ENCODE measurements around the gene SLC10A6.
"Not testable (repeated sequence)": the region's sequence is repeated elsewhere in the genome, so short reads cannot be mapped to it uniquely, and the experiment has no call there.

The SLC10A6 gene

GRCh38 chr4:86848732-86849619 is at the start of gene SLC10A6:
TSS of gene SLC10A6 (minus strand) at chr4:86849384. CDS start at chr4:86849115, 269 bp downstream.
- no peak for DNase-seq (ENCODE audit: low spot score)

GRCh38 chr4:86898562-86898961 is 49.4 kb upstream of the SLC10A6 start:
- DNase-seq (ENCODE audit: low spot score): no peak

DNA sequence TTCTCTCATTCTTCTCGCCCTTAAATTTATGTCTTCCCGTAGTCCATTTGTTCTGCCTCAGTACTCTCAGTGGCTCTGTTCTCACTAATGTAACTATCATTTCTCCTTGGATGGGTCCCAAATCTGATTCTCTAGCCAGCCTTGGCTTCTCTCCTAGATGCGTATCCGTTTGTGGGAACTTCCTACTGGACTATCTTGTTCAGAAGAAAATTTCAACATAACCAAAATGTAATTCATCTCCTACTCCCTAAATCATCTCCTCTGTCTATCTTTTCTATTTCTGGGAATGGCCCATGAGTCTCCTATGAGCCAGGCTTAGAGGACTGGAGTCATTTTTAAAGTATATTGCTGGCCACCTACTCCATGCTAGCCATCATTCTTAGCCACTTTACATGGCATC is 47.4 kb upstream of the SLC10A6 start:
- DNase-seq (ENCODE audit: low spot score): no peak

- DNase-seq (ENCODE audit: low spot score): peak; percentile 21
Observed at GRCh38 chr4:86895692-86896488, 46.7 kb upstream of the SLC10A6 start.

GRCh38 chr4:86894455-86894854 is 45.3 kb upstream of the SLC10A6 start:
- DNase-seq (ENCODE audit: low spot score): no peak

GRCh38 chr4:86893136-86893535 is 44.0 kb upstream of the SLC10A6 start:
- no peak for DNase-seq (ENCODE audit: low spot score)

- DNase-seq (ENCODE audit: low spot score): no peak
Observed at GRCh38 chr4:86892636-86892960, 43.4 kb upstream of the SLC10A6 start.

GRCh38 chr4:86891762-86892635 is 42.8 kb upstream of the SLC10A6 start, which contains the start of gene C4orf36:
TSS of gene C4orf36 (minus strand) at chr4:86892422. CDS start at chr4:86891520, 902 bp downstream.
- DNase-seq (ENCODE audit: low spot score): peak; percentile 6

DNA sequence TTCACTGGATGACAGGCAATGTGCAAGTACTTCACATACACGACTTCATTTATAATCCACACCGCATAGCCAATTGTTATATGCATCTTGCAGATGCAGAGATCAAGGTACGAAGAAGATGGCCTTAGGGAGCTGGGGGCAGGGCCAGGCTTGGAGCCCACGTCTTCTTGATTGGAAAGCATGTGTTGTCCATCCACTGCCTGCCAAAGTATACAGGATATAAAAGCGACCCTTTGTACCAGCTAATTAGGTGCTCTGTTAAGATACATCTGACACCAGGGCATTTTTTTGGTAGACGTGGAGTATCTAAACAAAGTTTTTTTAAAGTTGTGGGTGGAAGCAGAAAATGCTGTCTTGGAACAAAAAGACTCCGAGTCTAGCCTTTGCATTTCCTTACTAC is 41.6 kb upstream of the SLC10A6 start:
- no peak for DNase-seq (ENCODE audit: low spot score)

DNA sequence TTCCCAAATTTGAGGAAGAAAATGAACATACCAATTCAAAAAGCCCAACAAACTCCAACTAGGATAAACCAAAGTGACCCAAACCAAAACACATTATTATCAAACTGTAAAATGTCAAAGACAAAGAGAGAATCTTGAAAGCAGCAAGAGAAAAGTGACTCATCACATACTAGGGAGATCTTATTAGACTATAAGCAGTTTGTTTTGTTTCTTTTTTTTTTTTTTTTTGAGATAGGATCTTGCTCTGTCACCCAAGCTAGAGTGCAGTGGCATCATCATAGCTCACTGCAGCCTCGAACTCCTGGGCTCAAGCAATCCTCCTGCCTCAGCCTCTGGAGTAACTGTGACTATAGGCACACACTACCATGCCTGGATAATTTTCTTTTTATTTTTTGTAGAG is 30.5 kb upstream of the SLC10A6 start:
- DNase-seq (ENCODE audit: low spot score): no peak

GRCh38 chr4:86878640-86879039 is 29.5 kb upstream of the SLC10A6 start:
- DNase-seq (ENCODE audit: low spot score): no peak

DNA sequence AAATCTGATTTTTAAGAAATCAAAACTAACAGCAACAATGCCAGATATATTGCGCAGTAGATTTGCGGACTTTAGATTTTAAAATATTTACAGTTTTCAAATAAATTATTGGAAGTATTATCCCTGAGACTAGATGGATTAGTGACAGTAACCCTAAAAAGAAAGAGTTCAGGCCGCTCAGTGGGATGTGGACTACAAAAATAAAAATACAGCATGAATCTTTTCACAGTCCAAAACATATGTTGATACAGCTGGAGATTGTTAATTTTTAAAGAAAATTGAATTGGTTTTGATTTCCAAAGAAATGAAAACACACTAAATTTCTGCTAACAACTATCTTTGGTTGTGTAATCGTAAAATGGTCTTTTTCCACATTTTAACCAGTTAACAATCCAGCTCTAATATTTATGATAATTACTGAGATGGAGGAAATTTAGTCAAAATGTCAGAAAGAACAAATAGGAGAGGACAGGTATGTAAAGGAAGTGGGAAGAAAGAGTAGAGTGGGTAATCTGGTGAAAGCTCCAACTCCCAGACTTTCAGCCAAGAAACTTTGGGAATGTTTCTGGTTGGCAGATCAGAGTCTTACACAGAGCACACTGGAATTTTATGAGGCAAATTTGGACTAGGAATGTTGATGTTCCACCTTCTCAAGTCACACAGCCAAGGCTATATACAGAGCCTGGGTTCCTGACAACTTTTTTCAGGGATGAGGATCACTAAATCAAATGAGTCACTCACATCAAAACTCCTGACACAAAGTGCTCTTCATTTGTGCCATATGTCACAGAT is 27.9 kb upstream of the SLC10A6 start:
- no peak for DNase-seq (ENCODE audit: low spot score)

DNA sequence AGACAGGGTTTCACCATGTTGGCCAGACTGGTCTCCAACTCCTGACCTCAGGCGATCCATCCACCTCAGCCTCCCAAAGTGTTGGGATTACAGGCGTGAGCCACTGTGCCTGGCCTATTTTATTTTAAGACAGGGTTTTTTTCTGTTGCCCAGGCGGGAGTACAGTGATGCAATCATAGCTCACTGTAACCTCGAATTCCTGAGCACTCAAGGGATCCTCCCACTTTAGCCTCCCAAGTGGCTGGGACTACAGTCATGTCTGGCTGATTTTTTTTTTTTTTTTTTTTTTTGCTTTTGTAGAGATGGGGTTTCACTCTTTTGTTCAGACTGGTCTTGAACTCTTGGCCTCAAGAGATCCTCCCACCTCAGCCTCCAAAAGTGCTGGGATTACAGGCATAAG is 26.3 kb upstream of the SLC10A6 start:
- not testable (repeated sequence) for DNase-seq (ENCODE audit: low spot score)

GRCh38 chr4:86872135-86872534 is 23.0 kb upstream of the SLC10A6 start:
- DNase-seq (ENCODE audit: low spot score): no peak

DNA sequence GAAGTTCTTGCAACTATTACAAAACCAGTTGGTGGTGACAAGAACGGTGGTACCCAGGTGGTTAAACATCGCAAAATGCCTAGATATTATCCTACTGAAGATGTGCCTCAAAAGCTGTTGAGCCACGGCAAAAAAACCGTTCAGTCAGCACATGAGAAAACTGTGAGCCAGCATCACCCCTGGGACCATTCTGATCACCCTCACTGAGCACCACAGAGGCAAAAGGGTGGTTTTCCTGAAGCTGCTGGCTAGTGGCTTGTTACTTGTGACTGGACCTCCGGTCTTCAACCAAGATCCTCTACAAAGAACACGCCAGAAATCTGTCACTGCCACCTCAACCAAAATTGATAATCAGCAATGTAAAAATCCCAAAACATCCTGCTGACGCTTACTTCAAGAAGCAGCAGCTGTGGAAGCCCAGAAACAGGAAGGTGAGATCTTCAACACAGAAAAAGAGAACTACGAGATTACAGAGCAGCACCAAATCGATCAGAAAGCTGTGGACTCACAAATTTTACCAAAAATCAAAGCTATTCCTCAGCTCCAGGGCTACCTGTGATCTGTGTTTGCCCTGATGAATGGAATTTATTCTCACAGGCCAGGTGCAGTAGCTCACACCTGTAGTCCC is 21.4 kb upstream of the SLC10A6 start:
- DNase-seq (ENCODE audit: low spot score): no peak

GRCh38 chr4:86857341-86858052 is 8.3 kb upstream of the SLC10A6 start:
- DNase-seq (ENCODE audit: low spot score): no peak

- DNase-seq (ENCODE audit: low spot score): no peak
Observed at GRCh38 chr4:86856896-86857295, 7.7 kb upstream of the SLC10A6 start.

DNA sequence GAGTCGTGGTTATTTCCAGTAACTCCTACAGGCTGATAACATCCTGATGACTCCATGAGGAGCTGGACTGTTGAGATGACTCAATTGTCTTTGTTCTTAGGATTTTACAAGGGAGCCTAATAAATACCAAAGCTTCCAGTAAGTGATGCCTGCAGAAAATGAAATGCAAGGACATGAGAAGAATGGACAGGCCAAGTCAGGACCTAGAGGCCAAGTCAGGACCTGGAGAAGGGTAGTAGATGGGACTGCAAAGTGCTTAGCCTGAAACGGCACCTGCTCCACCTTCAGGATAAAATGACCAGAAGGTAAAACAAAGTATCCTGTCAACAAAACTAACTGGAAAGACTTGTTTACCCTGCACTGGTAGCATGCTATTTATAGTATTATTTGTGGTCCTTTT is 6.4 kb upstream of the SLC10A6 start:
- DNase-seq (ENCODE audit: low spot score): no peak

DNA sequence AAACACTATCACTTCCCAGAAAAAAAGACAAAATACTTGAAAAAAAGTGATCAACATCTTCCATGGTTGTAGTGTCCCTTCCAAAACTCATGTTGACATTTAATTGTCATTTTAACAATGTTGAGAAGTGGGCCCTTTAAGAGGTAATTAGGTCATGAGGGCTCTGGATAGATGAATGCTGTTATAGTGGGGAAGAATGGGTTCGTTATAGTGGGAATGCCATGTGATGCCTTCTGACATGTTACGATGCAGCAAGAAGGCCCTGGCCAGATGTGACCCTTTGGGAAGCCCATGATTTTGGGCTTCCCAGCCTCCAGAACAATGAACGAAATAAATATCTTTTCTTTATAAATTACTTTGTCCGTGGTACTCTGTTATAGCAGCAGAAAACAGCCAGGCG is 4.0 kb upstream of the SLC10A6 start:
- no peak for DNase-seq (ENCODE audit: low spot score)

DNA sequence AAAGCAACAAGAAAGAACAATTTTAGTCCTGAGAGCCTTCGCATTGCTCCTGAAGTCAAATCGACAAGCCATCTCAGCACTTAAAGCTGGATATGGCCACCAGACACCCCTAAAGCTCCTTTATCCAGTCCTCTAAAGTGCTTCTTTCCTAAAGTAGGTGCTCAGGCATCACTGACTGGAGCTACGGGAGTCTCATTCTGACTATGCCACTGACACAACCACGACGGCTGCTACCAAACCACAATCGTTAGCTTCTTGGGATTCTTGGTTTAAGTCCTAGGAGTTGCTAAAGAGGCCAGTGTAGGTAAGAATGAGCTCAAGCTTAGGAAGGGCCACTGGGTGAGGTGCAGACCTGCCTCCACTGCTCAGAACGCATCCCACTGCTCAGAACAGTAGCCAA is 1.0 kb downstream of the SLC10A6 start:
- no peak for DNase-seq (ENCODE audit: low spot score)
